VCaP (cell line): ENCODE measurements around the gene CHD2.

ENCODE experiments used
- H3K27ac ChIP-seq: fragments of 450-650 bp; 2 replicates; pipeline ENCODE4 v1.5.1; 2017
- TF ChIP-seq, protein P1 (sequence below): fragments of 450-650 bp; conservative IDR thresholded peaks from 2 replicates; pipeline ENCODE4 v1.5.1; 2017; ENCODE audit warnings: mild to moderate bottlenecking, moderate library complexity

The CHD2 gene

DNA sequence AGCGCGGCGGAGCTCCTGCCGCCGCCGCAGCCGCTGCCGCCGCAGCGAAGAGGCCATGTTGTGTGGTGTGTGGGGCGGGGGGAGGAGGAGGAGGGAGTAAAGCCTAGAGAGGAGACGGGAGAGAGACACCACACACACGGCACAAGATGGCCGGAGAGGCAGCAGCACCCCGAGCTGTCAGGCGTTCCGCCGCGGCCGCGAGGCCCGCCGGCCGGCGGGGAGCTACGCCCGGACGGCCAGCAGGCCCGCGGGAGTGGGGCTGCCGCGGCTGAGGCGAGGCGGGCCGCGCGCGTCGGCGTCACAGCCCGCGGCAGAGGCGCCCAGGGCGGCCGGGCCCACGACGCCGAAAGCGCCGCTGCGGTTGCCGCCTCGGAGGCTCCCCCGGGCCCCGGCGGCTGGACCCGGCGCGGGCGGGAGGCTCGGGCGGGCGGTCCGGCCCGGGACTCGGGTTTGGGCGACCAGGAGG lies 17.4 kb upstream of the CHD2 start:
- H3K27ac ChIP-seq, result peak overlapping the region; percentile 100
- TF ChIP-seq, protein P1, sequence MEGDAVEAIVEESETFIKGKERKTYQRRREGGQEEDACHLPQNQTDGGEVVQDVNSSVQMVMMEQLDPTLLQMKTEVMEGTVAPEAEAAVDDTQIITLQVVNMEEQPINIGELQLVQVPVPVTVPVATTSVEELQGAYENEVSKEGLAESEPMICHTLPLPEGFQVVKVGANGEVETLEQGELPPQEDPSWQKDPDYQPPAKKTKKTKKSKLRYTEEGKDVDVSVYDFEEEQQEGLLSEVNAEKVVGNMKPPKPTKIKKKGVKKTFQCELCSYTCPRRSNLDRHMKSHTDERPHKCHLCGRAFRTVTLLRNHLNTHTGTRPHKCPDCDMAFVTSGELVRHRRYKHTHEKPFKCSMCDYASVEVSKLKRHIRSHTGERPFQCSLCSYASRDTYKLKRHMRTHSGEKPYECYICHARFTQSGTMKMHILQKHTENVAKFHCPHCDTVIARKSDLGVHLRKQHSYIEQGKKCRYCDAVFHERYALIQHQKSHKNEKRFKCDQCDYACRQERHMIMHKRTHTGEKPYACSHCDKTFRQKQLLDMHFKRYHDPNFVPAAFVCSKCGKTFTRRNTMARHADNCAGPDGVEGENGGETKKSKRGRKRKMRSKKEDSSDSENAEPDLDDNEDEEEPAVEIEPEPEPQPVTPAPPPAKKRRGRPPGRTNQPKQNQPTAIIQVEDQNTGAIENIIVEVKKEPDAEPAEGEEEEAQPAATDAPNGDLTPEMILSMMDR, result no peak

DNA sequence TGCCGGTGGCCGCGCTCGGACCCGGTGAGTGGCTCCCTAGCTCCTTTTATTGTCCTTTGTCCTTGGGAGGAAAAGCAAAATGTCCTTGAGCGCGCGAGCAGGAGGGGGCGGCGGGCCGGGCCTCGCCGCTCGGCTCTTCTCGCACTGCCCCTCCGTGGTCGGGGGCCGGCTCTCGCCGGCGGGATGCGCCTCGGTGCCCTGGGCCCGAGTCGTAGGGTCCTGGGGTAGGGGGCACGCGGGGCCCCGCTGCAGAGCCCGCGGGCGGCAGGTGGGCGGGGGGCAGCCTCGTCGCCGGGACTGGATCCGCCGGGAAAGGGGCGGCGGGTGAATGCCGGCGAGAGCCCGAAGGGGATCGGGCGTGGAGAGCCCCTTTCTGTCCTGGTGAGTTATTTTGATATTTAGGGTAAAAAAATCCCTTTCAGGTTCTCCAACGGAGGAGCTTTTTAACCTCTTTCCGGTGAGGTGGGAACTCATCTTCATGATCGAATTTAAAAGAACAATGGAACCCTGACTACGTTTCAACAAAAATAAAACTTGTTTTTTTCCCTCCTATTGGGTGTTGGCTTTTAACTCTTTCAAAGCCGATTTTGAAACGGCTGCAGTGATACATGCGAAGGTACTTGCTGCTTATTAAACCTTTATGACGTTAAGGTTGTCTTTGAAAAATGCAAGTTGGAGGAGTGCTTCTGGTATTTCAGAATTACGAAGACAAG lies 16.8 kb upstream of the CHD2 start:
- TF ChIP-seq, protein P1, result no peak
- H3K27ac ChIP-seq, result peak overlapping the region; percentile 100

DNA sequence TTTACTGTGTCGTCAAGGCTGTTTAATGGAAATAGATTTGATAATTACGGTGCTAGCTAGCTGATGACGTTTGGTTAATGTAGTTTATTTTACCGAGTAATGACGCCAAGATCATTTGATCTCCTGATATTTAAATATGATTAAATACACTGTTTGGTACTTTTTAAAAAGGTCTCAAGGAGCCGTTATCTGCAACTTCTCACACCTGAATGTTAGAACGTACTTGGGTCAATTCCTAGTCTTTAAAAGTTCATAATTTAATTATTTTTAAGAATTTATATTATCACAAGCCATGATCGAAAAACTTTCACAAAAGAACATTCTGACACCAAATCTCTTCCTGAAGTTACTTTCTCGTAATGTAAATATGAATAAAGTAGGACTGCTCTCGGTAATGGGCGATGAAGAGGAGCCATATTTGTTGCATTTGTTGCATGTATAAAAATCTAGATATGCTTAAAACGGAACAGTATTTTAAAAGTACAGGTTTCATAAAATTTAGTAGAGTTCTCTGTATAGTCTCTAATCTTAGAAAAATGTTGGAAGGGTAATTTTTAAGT lies 16.2 kb upstream of the CHD2 start:
- peak overlapping the region; percentile 100 for H3K27ac ChIP-seq
- TF ChIP-seq, protein P1, result no peak

DNA sequence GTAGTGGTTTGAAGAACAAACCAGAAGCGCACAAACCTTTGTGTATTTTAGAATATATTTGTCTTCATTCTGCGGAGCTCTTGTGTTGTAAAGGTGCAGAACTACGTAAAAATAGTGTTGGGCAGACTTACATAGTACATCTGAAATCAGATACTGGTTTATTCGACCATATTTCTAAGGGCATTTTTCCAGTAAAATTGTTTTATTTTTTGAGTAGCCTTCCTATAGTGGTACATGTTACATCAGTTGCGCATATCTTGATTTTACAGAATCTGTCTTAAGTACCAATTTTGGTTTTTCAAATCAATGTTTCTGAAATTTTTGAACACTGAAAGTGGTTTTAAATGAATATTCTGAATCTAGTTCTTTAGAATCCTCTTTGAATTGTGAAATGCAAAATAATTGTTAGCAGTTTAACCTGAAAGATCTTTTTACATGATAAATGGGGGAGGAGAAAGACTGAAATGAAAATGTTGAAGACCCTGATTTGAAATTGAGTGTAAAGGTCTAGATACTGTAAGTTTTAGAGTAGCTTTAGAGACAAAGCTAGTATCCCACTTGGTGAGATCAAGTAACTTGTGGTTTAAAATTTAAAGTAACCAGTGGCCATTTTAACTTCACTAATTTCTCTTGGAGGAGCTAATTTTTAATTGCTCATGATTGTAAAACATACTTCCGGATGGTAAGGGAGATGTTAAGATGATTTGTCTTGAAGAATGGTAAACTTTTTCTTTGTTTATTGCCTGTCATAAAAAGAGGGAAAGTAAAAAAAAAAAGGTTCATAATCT lies 15.5 kb upstream of the CHD2 start:
- TF ChIP-seq, protein P1, result no peak
- peak overlapping the region; percentile 100 for H3K27ac ChIP-seq

DNA sequence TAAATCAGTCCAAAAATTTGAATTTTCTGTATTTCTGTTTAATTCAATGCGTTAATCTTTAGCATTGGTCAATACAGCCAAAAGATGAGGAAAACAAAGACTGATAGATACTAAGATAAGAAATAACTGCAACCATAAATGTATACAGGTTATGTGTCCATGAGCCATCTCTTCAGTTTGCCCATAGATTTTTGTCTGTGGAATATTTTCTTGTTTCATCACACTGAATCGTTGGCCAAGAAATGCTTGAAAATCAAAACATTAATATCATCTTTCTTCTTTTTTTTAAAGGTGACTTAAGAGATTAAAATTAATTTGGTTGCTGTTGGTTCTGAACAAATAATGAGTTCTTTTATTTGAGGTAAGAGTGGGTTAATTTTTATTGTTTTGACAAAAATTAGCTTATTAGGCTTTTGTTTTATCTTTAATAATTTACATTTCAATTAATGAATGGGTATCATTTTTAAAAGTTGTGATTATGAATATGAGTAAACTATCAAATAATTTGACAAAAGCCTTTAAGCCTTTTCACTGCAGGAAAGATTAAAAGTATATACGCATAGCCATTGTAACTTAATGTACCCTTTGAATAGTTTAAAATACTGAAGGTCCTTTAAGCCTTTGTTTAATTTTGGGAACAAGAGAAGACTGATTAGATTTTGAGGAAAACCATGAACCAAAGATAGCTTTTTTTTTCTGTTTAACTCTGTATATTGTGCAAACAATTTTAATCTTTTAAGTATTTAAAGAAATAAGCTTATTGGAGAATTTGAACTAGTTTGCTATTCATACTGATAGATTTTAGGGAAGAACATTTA lies 14.7 kb upstream of the CHD2 start:
- TF ChIP-seq, protein P1, result no peak
- peak overlapping the region; percentile 100 for H3K27ac ChIP-seq

DNA sequence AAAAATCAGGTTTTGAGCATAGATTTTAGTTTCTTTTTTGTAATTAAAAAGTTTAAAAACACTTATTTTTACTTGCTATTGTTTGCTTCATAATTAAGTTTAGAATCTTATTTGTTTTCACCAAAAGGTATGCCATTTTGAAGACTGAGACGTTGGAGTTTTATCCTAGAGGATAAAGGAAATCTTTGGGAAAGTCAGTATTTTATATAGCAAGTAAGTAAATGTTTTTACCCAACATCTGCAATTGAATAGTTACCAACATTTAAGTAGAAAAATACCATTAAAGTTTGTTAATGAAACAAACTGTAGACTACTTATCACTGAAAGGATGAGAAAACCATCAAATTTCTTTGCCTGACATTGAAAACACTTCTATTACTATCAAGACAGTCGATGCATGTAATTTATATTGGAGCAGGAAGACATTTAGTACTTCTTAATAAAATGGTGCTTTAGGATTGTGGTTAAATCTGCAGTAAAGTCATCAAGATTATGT lies 14.0 kb upstream of the CHD2 start:
- TF ChIP-seq, protein P1, result no peak
- peak overlapping the region; percentile 100 for H3K27ac ChIP-seq
